Measurements from ENCODE around the gene PSMB1. TPM values are rescaled to one million over a fixed set of nuclear protein-coding genes. Genes with fewer than 3 reads are reported as not detected.

The PSMB1 gene
- total and polyA plus RNA-seq, 9 of the 15 experiments (the other 6 are each of a cell fraction or from before 2014, with no cell fraction given): 447 to 2,953 (median 884) TPM

DNA sequence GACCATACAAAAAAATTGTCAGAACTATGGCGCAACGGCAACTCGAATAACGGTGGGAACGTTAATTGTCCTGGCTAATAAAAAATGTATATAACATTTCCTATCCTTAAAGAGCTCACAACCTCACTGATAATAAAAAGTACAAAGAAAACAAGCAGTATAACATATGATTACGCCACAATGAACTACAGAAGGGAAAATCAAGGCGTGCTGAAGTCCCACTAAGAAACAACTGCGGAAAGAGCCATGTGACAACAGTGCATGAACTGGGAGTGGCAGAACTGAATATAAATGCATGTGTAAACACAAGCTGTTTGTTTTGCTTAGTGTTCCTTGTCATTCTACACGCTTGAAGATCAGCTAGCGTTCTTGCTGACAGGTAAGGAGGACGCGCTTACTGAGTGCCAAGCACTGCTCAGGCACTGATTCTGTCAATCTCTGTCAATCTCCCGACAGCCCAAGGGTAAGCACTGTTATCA, 466 bp upstream of the PSMB1 start (continued):
- no peak for TF ChIP-seq ZMIZ1 (IDR thresholded peaks at IDR 0.05; ENCODE audit: low read depth in 2 of 2, low read length in 2 of 2)
- no peak for TF ChIP-seq ZNF224 (CRISPR knock-in tag; IDR thresholded peaks at IDR 0.05)
- TF ChIP-seq, protein P1, sequence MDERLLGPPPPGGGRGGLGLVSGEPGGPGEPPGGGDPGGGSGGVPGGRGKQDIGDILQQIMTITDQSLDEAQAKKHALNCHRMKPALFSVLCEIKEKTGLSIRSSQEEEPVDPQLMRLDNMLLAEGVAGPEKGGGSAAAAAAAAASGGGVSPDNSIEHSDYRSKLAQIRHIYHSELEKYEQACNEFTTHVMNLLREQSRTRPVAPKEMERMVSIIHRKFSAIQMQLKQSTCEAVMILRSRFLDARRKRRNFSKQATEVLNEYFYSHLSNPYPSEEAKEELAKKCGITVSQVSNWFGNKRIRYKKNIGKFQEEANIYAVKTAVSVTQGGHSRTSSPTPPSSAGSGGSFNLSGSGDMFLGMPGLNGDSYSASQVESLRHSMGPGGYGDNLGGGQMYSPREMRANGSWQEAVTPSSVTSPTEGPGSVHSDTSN (CRISPR knock-in tag; IDR thresholded peaks at IDR 0.05; ENCODE audit: low read depth): peak; percentile 51; the same call in 1 of the 2 replicates
- TF ChIP-seq, protein P1 (tag; conservative IDR thresholded peaks at IDR 0.05; ENCODE audit: low read depth): peak; percentile 93; the same call in 1 of the 2 replicates
- TF ChIP-seq ZNF311 (CRISPR knock-in tag; IDR thresholded peaks at IDR 0.05): no peak
- no peak for TF ChIP-seq ZNF3 (CRISPR knock-in tag; IDR thresholded peaks at IDR 0.05)
- TF ChIP-seq ARHGAP35 (IDR thresholded peaks at IDR 0.05; ENCODE audit: partially characterized antibody): no peak
- TF ChIP-seq, protein P2, sequence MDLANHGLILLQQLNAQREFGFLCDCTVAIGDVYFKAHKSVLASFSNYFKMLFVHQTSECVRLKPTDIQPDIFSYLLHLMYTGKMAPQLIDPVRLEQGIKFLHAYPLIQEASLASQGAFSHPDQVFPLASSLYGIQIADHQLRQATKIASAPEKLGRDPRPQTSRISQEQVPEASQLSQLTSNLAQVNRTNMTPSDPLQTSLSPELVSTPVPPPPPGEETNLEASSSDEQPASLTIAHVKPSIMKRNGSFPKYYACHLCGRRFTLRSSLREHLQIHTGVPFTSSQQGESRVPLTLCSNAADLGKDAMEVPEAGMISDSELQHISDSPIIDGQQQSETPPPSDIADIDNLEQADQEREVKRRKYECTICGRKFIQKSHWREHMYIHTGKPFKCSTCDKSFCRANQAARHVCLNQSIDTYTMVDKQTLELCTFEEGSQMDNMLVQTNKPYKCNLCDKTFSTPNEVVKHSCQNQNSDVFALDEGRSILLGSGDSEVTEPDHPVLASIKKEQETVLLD (IDR thresholded peaks at IDR 0.05): no peak
- no peak for TF ChIP-seq FOXM1 (IDR thresholded peaks at IDR 0.05; ENCODE audit: low read depth)
- TF ChIP-seq FOXM1 (CRISPR knock-in tag; IDR thresholded peaks at IDR 0.05; ENCODE audit: low read depth): no peak; the same call in 1 of the 2 replicates
- TF ChIP-seq, protein P3, sequence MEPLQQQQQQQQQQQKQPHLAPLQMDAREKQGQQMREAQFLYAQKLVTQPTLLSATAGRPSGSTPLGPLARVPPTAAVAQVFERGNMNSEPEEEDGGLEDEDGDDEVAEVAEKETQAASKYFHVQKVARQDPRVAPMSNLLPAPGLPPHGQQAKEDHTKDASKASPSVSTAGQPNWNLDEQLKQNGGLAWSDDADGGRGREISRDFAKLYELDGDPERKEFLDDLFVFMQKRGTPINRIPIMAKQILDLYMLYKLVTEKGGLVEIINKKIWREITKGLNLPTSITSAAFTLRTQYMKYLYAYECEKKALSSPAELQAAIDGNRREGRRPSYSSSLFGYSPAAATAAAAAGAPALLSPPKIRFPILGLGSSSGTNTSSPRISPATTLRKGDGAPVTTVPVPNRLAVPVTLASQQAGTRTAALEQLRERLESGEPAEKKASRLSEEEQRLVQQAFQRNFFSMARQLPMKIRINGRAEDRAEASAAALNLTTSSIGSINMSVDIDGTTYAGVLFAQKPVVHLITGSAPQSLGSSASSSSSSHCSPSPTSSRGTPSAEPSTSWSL (CRISPR knock-in tag; IDR thresholded peaks at IDR 0.05; ENCODE audit: borderline replicate concordance): no peak
- no peak for TF ChIP-seq RFX1 (IDR thresholded peaks at IDR 0.05)
- no peak for TF ChIP-seq ZNF263 (CRISPR knock-in tag; IDR thresholded peaks at IDR 0.05; ENCODE audit: borderline replicate concordance)
- 0 out of 2 replicates have a peak, but pooled peaks have one; percentile 22 for TF ChIP-seq NFATC3 (IDR thresholded peaks at IDR 0.05)
- TF ChIP-seq BRD9 (IDR thresholded peaks at IDR 0.05; ENCODE audit: low read depth, partially characterized antibody): peak; percentile 14
- TF ChIP-seq ZNF165 (CRISPR knock-in tag; IDR thresholded peaks at IDR 0.05; ENCODE audit: borderline replicate concordance): no peak
- peak; percentile 99 for TF ChIP-seq KDM1A (IDR thresholded peaks at IDR 0.05)
- peak; percentile 92 for TF ChIP-seq CEBPB (tag; IDR thresholded peaks at IDR 0.05)
- TF ChIP-seq RB1 (IDR thresholded peaks at IDR 0.05; ENCODE audit: low read depth): no peak
- no peak for TF ChIP-seq ZNF561 (CRISPR knock-in tag; conservative IDR thresholded peaks at IDR 0.05)
- no peak for TF ChIP-seq CREBBP (IDR thresholded peaks at IDR 0.05; ENCODE audit: low read depth, low read length)

Data from K562 (cell line).